KG1 (cell line): Measurements from ENCODE around the gene KRTAP20-2.

ENCODE experiments used
- DNase-seq: peaks from one replicate; lab custom pipeline; 2025; lab: John Stamatoyannopoulos, UW

KRTAP20-2 gene

GRCh38 chr21:30674312-30674711 lies 39.3 kb downstream of the KRTAP20-2 start:
- no peak for DNase-seq

- no peak for DNase-seq
Observed at GRCh38 chr21:30676737-30677136, 41.7 kb downstream of the KRTAP20-2 start.

GRCh38 chr21:30680586-30680985 lies 45.6 kb downstream of the KRTAP20-2 start:
- no peak for DNase-seq

GRCh38 chr21:30684506-30684905 lies 49.5 kb downstream of the KRTAP20-2 start:
- no peak for DNase-seq
